DMS153 (cell line): Measurements from ENCODE around the gene SRBD1.

Experiments used
- DNase-seq: peaks from one replicate; lab custom pipeline; 2025; lab: John Stamatoyannopoulos, UW

Gene SRBD1

GRCh38 chr2:45611020-45611859, at the start of gene SRBD1:
Gene SRBD1 (minus strand): TSS chr2:45611267. CDS start chr2:45605441, 5,826 bp downstream.
- DNase-seq, result peak; percentile 93

- no peak for DNase-seq
These were observed 43.2 kb upstream of the SRBD1 start for GRCh38 chr2:45654250-45654649.

GRCh38 chr2:45653122-45653913, 42.3 kb upstream of the SRBD1 start:
- DNase-seq, result no peak

GRCh38 chr2:45652090-45653031, 41.3 kb upstream of the SRBD1 start:
- no peak for DNase-seq

- DNase-seq, result no peak
These were observed 40.5 kb upstream of the SRBD1 start, which contains the start of gene PRKCE for GRCh38 chr2:45651415-45652089. Gene PRKCE (plus strand): TSS chr2:45651675.

GRCh38 chr2:45650851-45651414, 39.9 kb upstream of the SRBD1 start:
- DNase-seq, result peak; percentile 83

- no peak for DNase-seq
These were observed 39.1 kb upstream of the SRBD1 start for GRCh38 chr2:45649858-45650811.

GRCh38 chr2:45649462-45649857, 38.4 kb upstream of the SRBD1 start:
- DNase-seq, result no peak

GRCh38 chr2:45648636-45649035, 37.6 kb upstream of the SRBD1 start:
- DNase-seq, result no peak

- no peak for DNase-seq
These were observed 37.0 kb upstream of the SRBD1 start for GRCh38 chr2:45647986-45648520.

- no peak for DNase-seq
These were observed 36.3 kb upstream of the SRBD1 start for GRCh38 chr2:45647356-45647755.

- DNase-seq, result no peak
These were observed 35.2 kb upstream of the SRBD1 start for GRCh38 chr2:45646289-45646688.

- DNase-seq, result no peak
These were observed 32.8 kb upstream of the SRBD1 start for GRCh38 chr2:45643543-45644542.

GRCh38 chr2:45643095-45643494, 32.0 kb upstream of the SRBD1 start:
- DNase-seq, result no peak

GRCh38 chr2:45640576-45640975, 29.5 kb upstream of the SRBD1 start:
- DNase-seq, result no peak

GRCh38 chr2:45637440-45637839, 26.4 kb upstream of the SRBD1 start:
- no peak for DNase-seq

GRCh38 chr2:45636008-45636407, 24.9 kb upstream of the SRBD1 start:
- peak; percentile 57 for DNase-seq

- no peak for DNase-seq
These were observed 23.2 kb upstream of the SRBD1 start for GRCh38 chr2:45634223-45634622.
